ENCODE results near the gene THTPA. TPM values are rescaled to one million over a fixed set of nuclear protein-coding genes. Genes with fewer than 3 reads are reported as not detected.
"Not testable (repeated sequence)": the region's sequence is repeated elsewhere in the genome, so short reads cannot be mapped to it uniquely, and the experiment has no call there.

The THTPA gene
- total RNA-seq, 4 donors from 2014 or later: 6.4 to 16.8 (median 15.2) TPM

- TF ChIP-seq POLR2A (IDR thresholded peaks at IDR 0.05): no peak
- no peak overlapping the region for H3K27ac ChIP-seq
- no peaks in the 10 kb centered on the region for H3K36me3 ChIP-seq
- no peak for DNase-seq
- no peak overlapping the region for H3K4me3 ChIP-seq
- H3K4me1 ChIP-seq: no peaks in the 10 kb centered on the region
- H3K9me3 ChIP-seq: no peaks in the 10 kb centered on the region
- intact Hi-C loops (cut with DNase I; ENCODE audit: low total_unique reads): no loop called here
- H3K27me3 ChIP-seq: peaks cover 0 to 4% of the 10 kb centered on the region in 2 donors
Observed at GRCh38 chr14:23579739-23580138, 23.7 kb downstream of the THTPA start.

- Histone ChIP-seq H3K9me3 (no peaks in the 10 kb centered on the region), H3K36me3 (no peaks in the 10 kb centered on the region), H3K27ac (no peak overlapping the region), H3K4me3 (no peak overlapping the region), H3K27me3 (peaks cover 0 to 4% of the 10 kb centered on the region in 2 donors), H3K4me1 (no peaks in the 10 kb centered on the region)
- no peak for DNase-seq
- intact Hi-C loops (cut with DNase I; ENCODE audit: low total_unique reads): no loop called here
- TF ChIP-seq POLR2A (IDR thresholded peaks at IDR 0.05): no peak
- TF ChIP-seq CTCF (IDR thresholded peaks at IDR 0.05): no peak
Observed at GRCh38 chr14:23580152-23580926, 24.3 kb downstream of the THTPA start.

- Histone ChIP-seq H3K36me3 (no peaks in the 10 kb centered on the region), H3K27ac (no peak overlapping the region), H3K9me3 (no peaks in the 10 kb centered on the region), H3K27me3 (peaks cover 0 to 4% of the 10 kb centered on the region in 2 donors), H3K4me3 (no peak overlapping the region), H3K4me1 (no peaks in the 10 kb centered on the region)
- no peak for TF ChIP-seq CTCF (IDR thresholded peaks at IDR 0.05)
- TF ChIP-seq POLR2A (IDR thresholded peaks at IDR 0.05): no peak
- DNase-seq: no peak
- intact Hi-C loops (cut with DNase I; ENCODE audit: low total_unique reads): no loop called here
Observed at GRCh38 chr14:23580948-23581281, 24.8 kb downstream of the THTPA start.

GRCh38 chr14:23582906-23583760, 27.1 kb downstream of the THTPA start:
- intact Hi-C loops (cut with DNase I; ENCODE audit: low total_unique reads): no loop called here
- TF ChIP-seq CTCF (IDR thresholded peaks at IDR 0.05) (no peak), POLR2A (IDR thresholded peaks at IDR 0.05) (no peak)

GRCh38 chr14:23583761-23584526, 27.9 kb downstream of the THTPA start:
- H3K27me3 ChIP-seq; intact Hi-C loops (cut with DNase I; ENCODE audit: low total_unique reads); H3K27ac ChIP-seq; DNase-seq; H3K36me3 ChIP-seq; H3K9me3 ChIP-seq; H3K4me1 ChIP-seq; H3K4me3 ChIP-seq: not testable (repeated sequence)

More at GRCh38 chr14:23582906-23583760, 27.1 kb downstream of the THTPA start:
- no peaks in the 10 kb centered on the region for H3K36me3 ChIP-seq
- no peaks in the 10 kb centered on the region for H3K9me3 ChIP-seq
- no peak overlapping the region for H3K27ac ChIP-seq
- H3K27me3 ChIP-seq: no peaks in the 10 kb centered on the region
- no peak for DNase-seq
- H3K4me3 ChIP-seq: no peak overlapping the region
- no peaks in the 10 kb centered on the region for H3K4me1 ChIP-seq

- H3K9me3 ChIP-seq; H3K27me3 ChIP-seq; H3K4me3 ChIP-seq; H3K36me3 ChIP-seq; H3K4me1 ChIP-seq; H3K27ac ChIP-seq; DNase-seq; intact Hi-C loops (cut with DNase I; ENCODE audit: low total_unique reads): not testable (repeated sequence)
Observed at GRCh38 chr14:23584527-23585203, 28.6 kb downstream of the THTPA start.

All from uterus (tissue), 4 donors.